Renal cortex interstitium (tissue), 11 donors: Measurements from ENCODE around the gene TTLL9. TPM values are rescaled to one million over a fixed set of nuclear protein-coding genes. Genes with fewer than 3 reads are reported as not detected.

ENCODE experiments used
- DNase-seq, 11 donors: peaks; one replicate each; pipeline ENCODE4 v3.0.0-alpha.2; 2013; ENCODE audit warnings: low read depth in 9 of 11, low spot score in 4 of 11; ENCODE audit errors: extremely low read depth in 1 of 11
- polyA plus RNA-seq, 3 donors: library from polyadenylated mRNA; unstranded; fragments of 120-200 nt; gene quantifications; one replicate each; pipeline ENCODE4 v1.2.1, GENCODE V29; 2013; ENCODE audit not compliant: insufficient read length in 3 of 3

Gene TTLL9
- polyA plus RNA-seq, 3 donors, result 3.0 to 7.5 (median 3.1) TPM

GRCh38 chr20:31956556-31957526, 86.4 kb downstream of the TTLL9 start:
- DNase-seq, result no peak

GRCh38 chr20:31962761-31963160, 92.3 kb downstream of the TTLL9 start:
- DNase-seq, result no peak

GRCh38 chr20:31963889-31964288, 93.5 kb downstream of the TTLL9 start:
- no peak for DNase-seq

GRCh38 chr20:31966991-31967655, 96.7 kb downstream of the TTLL9 start:
- DNase-seq, result no peak

- DNase-seq, result no peak
Observed at GRCh38 chr20:31967830-31968249, 97.4 kb downstream of the TTLL9 start, which contains the start of gene XKR7. XKR7 (plus strand) TSS chr20:31968151; CDS start chr20:31968176, 25 bp downstream.

- peak; percentile 65 to 84 (median 82) for DNase-seq
Observed at GRCh38 chr20:31968291-31969126, 98.1 kb downstream of the TTLL9 start.

GRCh38 chr20:31969991-31970390, 99.6 kb downstream of the TTLL9 start:
- DNase-seq, result no peak

- peak in 1 of 11 donors; percentile 50 for DNase-seq
Observed at GRCh38 chr20:31972471-31973021, 102.1 kb downstream of the TTLL9 start.

- no peak for DNase-seq
Observed at GRCh38 chr20:31974296-31974695, 103.9 kb downstream of the TTLL9 start.

- DNase-seq, result peak in 2 of 11 donors; percentile 65 to 68
Observed at GRCh38 chr20:31974951-31975487, 104.6 kb downstream of the TTLL9 start.

- no peak for DNase-seq
Observed at GRCh38 chr20:31975874-31976273, 105.4 kb downstream of the TTLL9 start.

- DNase-seq, result no peak
Observed at GRCh38 chr20:31977080-31977479, 106.6 kb downstream of the TTLL9 start.

- no peak for DNase-seq
Observed at GRCh38 chr20:31979713-31980426, 109.4 kb downstream of the TTLL9 start.

- DNase-seq, result no peak
Observed at GRCh38 chr20:31981784-31982183, 111.3 kb downstream of the TTLL9 start.

- no peak for DNase-seq
Observed at GRCh38 chr20:31984981-31985471, 114.6 kb downstream of the TTLL9 start.

GRCh38 chr20:31987744-31988143, 117.3 kb downstream of the TTLL9 start:
- no peak for DNase-seq

- no peak for DNase-seq
Observed at GRCh38 chr20:31988430-31989015, 118.1 kb downstream of the TTLL9 start.
